Measurements from ENCODE around the gene GABRG3. TPM values are rescaled to one million over a fixed set of nuclear protein-coding genes. Genes with fewer than 3 reads are reported as not detected.

The GABRG3 gene
- total RNA-seq, 4 donors from 2014 or later, result not detected

DNA sequence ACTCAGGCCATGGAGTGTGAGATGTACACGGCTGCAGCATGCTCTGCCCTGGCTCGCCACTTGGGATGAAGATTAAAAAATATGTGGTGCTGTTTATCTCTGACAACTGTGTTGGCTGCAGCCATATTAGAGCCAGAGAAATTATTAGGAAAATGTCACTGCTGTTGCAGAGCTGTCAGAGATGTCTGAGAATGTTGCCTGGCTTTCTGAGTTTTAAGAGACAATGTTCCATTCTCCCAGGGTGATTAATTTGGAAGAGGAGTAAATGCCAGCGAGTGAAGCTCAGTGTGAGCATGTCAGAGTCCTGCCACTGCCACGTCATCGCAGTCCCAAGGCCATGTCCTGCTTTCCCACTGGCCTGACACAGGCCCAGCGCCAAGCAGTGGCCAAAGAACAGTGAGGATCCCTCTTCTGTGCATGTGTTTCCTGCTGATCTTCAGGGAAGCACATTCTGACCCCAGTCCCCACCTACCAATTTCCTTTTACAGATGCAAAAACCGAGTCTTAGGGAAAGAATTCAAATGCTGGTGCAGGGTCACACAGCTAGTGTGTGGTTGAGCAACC is 370.9 kb downstream of the GABRG3 start:
- ATAC-seq (ENCODE audit: low FRiP score), result no peak
- TF ChIP-seq, protein P1, sequence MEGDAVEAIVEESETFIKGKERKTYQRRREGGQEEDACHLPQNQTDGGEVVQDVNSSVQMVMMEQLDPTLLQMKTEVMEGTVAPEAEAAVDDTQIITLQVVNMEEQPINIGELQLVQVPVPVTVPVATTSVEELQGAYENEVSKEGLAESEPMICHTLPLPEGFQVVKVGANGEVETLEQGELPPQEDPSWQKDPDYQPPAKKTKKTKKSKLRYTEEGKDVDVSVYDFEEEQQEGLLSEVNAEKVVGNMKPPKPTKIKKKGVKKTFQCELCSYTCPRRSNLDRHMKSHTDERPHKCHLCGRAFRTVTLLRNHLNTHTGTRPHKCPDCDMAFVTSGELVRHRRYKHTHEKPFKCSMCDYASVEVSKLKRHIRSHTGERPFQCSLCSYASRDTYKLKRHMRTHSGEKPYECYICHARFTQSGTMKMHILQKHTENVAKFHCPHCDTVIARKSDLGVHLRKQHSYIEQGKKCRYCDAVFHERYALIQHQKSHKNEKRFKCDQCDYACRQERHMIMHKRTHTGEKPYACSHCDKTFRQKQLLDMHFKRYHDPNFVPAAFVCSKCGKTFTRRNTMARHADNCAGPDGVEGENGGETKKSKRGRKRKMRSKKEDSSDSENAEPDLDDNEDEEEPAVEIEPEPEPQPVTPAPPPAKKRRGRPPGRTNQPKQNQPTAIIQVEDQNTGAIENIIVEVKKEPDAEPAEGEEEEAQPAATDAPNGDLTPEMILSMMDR (IDR thresholded peaks at IDR 0.05), result no peak

DNA sequence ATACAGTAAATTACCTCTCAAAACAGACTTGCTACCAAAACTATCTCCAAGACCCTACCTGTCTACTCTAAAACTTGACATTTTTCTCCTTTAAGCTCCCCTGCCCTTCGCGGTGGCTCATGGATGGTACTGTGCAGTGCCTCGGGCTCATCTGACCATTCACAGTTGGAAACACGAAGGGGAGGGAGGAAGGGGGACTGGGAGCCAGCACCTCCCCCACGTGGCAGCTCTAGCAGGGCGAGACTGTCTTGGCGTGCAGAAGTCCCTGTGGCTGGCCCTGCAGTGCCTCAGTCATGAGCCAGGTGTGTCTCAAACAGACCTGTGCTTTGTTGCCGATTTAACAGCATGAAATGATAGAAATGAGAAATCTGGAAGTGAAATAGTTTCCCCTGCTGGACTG is 372.0 kb downstream of the GABRG3 start:
- no peak for DNase-seq (ENCODE audit: low spot score)
- ATAC-seq (ENCODE audit: low FRiP score), result no peak
- TF ChIP-seq, protein P1 (IDR thresholded peaks at IDR 0.05), result no peak

More for the DNA sequence above, 370.9 kb downstream of the GABRG3 start:
- no peak for DNase-seq (ENCODE audit: low spot score)

DNA sequence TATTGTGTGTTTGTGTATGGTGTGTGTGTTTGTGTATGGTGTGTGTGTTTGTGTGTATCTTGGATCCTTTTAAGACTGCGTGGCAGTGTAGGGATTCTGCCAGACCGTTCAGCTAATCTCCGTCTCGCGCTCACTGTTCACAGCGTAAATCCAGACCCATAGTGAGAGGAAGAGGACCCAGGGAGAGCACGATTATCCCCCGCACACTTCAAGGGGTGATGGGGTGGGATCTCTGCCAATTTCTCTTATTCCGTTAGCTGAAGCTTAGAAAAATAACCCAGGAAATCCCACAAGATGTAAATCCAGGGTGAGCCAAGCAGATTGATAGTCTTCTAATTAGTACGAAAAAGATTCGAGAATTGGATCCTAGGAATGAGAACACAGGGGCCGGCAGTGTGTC is 381.2 kb downstream of the GABRG3 start:
- DNase-seq (ENCODE audit: low spot score) (no peak), ATAC-seq (ENCODE audit: low FRiP score) (no peak)
- TF ChIP-seq, protein P1 (IDR thresholded peaks at IDR 0.05), result no peak

DNA sequence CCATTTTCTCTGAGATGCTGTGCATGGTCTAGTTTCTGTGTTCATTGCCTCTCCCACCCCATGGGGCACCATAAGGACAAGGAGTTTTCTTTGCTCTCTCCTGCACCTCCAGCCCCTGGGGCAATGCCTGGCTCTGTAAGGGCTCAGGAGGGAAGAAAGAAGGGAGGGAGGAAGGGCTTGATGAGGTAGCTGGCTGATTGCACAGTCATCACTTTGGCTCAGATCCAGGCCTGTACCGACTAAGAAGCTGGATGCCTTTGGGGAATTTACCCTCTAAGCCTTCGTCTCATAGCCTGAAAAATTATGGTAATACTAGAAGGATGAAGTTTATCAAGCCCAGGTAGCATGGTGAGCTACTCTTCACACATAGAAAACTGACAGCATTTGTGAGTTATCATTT is 382.9 kb downstream of the GABRG3 start:
- TF ChIP-seq, protein P1 (IDR thresholded peaks at IDR 0.05), result no peak
- ATAC-seq (ENCODE audit: low FRiP score), result no peak
- DNase-seq (ENCODE audit: low spot score), result no peak

DNA sequence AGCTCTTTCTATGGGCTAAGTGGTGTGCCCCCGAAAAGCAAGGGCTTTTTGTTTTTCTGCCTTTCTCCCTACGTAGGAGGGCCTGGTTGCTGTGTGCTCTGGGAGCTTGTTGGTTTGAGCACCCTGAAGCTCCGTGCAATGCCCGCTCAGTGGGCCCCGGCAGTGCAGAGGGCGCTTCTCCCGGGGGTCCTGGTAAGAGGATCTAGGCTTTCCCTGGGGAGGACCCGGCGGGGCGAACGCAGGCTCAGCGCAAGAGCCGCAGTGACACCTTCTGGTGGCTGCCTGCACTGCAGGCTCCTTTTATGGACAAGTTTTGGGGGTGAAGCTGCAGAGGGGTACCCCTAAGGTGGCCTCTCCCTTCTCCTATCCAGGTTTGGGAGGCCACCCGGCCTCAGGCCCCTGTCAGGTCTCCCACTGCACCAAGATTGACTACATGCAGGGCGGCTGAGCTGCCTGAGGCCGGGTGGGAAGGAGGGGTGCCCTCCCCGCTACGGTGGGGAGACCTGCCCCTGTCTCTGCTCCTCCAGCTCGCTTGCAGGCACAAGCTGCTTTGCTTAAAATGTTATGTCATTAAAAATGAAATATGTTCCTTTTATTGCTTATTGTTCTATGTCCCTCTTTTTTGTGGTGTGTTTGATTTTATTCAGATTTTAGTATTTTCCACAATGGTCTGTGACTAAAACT is 387.9 kb downstream of the GABRG3 start:
- TF ChIP-seq, protein P1 (IDR thresholded peaks at IDR 0.05), result no peak
- no peak for ATAC-seq (ENCODE audit: low FRiP score)

DNA sequence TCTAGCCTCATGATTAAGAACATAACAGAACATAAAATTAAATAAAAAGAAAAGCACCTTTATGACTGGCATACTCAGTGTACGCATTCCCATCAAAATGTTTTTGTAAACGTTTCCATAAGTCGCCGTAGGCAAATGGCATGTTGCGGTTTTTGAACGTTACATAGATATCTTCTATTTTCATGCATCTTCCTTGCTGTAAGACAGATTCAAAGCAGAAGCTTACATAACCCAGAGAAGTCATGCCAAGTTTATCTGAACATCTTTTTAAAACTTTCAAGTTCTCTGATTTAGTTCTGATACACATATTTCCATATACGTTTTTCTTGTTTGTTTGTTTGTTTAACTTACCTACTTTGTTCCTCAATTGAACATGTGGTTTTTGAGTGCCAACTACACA is 388.6 kb downstream of the GABRG3 start:
- no peak for ATAC-seq (ENCODE audit: low FRiP score)
- no peak for DNase-seq (ENCODE audit: low spot score)
- TF ChIP-seq, protein P1 (IDR thresholded peaks at IDR 0.05), result no peak

More for the DNA sequence above, 387.9 kb downstream of the GABRG3 start:
- no peak for DNase-seq (ENCODE audit: low spot score)

DNA sequence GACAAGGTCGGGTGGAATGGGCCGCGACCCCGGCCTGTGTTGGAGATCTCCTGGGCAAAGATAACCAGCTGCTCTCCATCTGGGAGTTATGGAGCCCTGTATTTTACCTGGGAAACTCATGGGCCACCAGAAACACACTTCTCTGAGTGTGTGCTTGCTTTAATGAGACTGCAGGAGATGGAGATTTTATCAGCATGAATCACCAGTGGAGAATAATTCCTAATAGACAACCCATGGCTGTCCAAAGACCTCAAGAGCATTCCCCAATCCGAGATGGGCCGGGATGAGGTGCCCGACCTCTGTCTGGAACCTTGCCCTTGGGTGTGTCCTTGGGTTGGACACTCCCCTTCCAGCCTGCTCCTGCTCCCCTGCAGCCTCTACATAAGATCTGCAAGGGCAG is 389.3 kb downstream of the GABRG3 start:
- ATAC-seq (ENCODE audit: low FRiP score) (no peak), DNase-seq (ENCODE audit: low spot score) (no peak)
- TF ChIP-seq, protein P1 (IDR thresholded peaks at IDR 0.05), result no peak
